GM12891 (cell line): Measurements from ENCODE around the gene ZP2.
"Not testable (repeated sequence)": the region's sequence is repeated elsewhere in the genome, so short reads cannot be mapped to it uniquely, and the experiment has no call there.

Experiments
- DNase-seq: peaks from one replicate; pipeline ENCODE4 v3.0.0; 2011; ENCODE audit warnings: low spot score; ENCODE audit not compliant: insufficient read length
- FAIRE-seq: peaks from 2 replicates; lab custom pipeline; 2011; peaks lifted over from hg19 to GRCh38; lab: Jason Lieb, UNC
- PAX5 ChIP-seq: IDR thresholded peaks from 2 replicates; pipeline ENCODE4 v1.6.1; 2011; ENCODE audit warnings: low read length, moderate library complexity, mild to moderate bottlenecking; ENCODE audit not compliant: insufficient read depth, severe bottlenecking
- POLR2A ChIP-seq: IDR thresholded peaks from 2 replicates; pipeline ENCODE4 v1.6.1; 2011; ENCODE audit warnings: low read depth, low read length, control low read depth
- POLR2AphosphoS5 ChIP-seq: IDR thresholded peaks from 2 replicates; pipeline ENCODE4 v1.6.1; 2011; ENCODE audit warnings: low read depth, low read length, control low read depth
- POU2F2 ChIP-seq: IDR thresholded peaks from 2 replicates; pipeline ENCODE4 v1.6.1; 2011; ENCODE audit warnings: low read depth, mild to moderate bottlenecking, control low read depth, low read length, moderate library complexity
- SPI1 ChIP-seq: IDR thresholded peaks from 2 replicates; pipeline ENCODE4 v1.6.1; 2011; ENCODE audit warnings: low read depth, low read length, control low read depth
- TAF1 ChIP-seq: IDR thresholded peaks from 2 replicates; pipeline ENCODE4 v1.6.1; 2011; ENCODE audit warnings: low read depth, low read length, control low read depth

Gene ZP2

DNA sequence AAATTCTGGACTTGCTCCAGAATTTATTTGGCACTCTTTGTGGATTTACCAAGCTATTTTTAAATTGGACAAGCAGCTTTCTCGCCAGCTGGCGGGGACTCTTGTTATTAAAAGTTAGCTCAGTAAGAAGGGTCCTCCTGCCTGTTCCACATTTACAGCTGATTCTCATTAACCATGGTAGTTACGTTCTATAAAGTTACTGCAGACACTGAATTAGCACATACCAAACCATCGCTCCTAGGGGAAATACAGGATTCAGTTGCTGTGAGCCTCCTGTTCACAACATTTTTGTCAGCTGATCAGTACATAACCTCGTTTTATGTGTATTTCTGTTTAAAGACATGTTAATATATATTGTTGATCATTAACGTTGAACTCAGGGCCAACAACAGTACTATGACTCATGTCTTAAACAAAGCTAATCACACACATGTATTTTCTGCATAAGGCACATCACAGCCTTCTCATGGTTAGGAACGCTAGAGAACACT is 48.7 kb downstream of the ZP2 start:
- TF ChIP-seq POLR2AphosphoS5, result no peak
- TF ChIP-seq SPI1, result no peak
- no peak for TF ChIP-seq POU2F2
- TF ChIP-seq POLR2A, result no peak
- no peak for TF ChIP-seq PAX5
- no peak for TF ChIP-seq TAF1
- DNase-seq (no peak), FAIRE-seq (no peak)

GRCh38 chr16:21161211-21161610 is 50.2 kb downstream of the ZP2 start:
- FAIRE-seq (no peak), DNase-seq (no peak)
- no peak for TF ChIP-seq SPI1
- no peak for TF ChIP-seq POLR2AphosphoS5
- TF ChIP-seq POLR2A, result no peak
- no peak for TF ChIP-seq TAF1
- no peak for TF ChIP-seq POU2F2
- TF ChIP-seq PAX5, result no peak

GRCh38 chr16:21160276-21160675 is 51.1 kb downstream of the ZP2 start:
- no peak for DNase-seq
- TF ChIP-seq SPI1 (no peak), TAF1 (no peak), POLR2AphosphoS5 (no peak), POLR2A (no peak), POU2F2 (no peak), PAX5 (no peak)
- FAIRE-seq, result no peak

GRCh38 chr16:21159281-21159951 is 52.0 kb downstream of the ZP2 start:
- DNase-seq (peak; percentile 25), FAIRE-seq (no peak)
- TF ChIP-seq TAF1, result no peak
- no peak for TF ChIP-seq POU2F2
- peak; percentile 19; the same call in 1 of the 2 replicates for TF ChIP-seq SPI1
- no peak for TF ChIP-seq POLR2AphosphoS5
- no peak for TF ChIP-seq POLR2A
- TF ChIP-seq PAX5, result no peak

- peak; percentile 81 for DNase-seq
- TF ChIP-seq TAF1 (no peak), SPI1 (no peak), PAX5 (no peak), POLR2A (no peak), POLR2AphosphoS5 (no peak), POU2F2 (no peak)
- FAIRE-seq, result peak; percentile 66
Observed at GRCh38 chr16:21158208-21159110, 52.9 kb downstream of the ZP2 start, which contains the start of gene LDAF1. LDAF1 (plus strand) TSS chr16:21158674; CDS start chr16:21161183, 2,509 bp downstream.

- DNase-seq, result no peak
- FAIRE-seq, result no peak
- no peak for TF ChIP-seq POLR2A
Observed at GRCh38 chr16:21157632-21158031, 53.7 kb downstream of the ZP2 start.

DNA sequence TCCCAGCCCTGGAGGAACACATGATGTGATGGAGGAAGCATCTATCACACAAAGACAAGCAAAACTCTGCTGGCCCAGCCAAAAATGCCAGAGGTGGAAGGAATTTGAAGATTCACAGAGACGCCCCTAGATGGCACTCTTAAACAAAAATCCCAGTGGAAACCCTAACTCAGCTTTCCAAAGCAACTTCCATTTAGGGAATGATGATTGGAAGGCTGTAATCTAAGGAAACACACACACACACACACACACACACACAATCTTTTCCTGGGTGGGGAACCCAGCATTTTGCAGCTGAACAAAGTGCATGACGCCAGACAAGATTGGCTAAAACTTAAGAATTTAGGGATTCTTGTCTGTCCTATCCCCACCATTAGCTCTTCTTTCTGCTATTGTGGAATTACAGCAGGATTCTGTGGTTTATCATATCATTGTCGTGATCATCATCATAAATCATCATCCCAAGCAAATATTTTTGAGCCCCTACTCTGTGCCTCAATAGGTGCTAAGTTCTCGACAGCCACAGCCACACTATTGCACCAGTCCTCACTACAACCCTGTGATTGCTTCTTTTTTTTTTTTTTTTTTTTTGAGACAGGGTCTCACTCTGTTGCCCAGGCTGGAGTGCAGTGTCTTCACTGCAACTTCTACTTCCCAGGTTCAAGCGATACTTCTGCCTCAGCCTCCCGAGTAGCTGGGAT is 54.5 kb downstream of the ZP2 start:
- FAIRE-seq, result no peak
- TF ChIP-seq TAF1 (no peak), POU2F2 (no peak), POLR2A (no peak), POLR2AphosphoS5 (no peak), SPI1 (no peak), PAX5 (no peak)
- DNase-seq, result peak; percentile 30

- not testable (repeated sequence) for DNase-seq, FAIRE-seq
Observed at GRCh38 chr16:21156011-21156410, 55.4 kb downstream of the ZP2 start.

DNA sequence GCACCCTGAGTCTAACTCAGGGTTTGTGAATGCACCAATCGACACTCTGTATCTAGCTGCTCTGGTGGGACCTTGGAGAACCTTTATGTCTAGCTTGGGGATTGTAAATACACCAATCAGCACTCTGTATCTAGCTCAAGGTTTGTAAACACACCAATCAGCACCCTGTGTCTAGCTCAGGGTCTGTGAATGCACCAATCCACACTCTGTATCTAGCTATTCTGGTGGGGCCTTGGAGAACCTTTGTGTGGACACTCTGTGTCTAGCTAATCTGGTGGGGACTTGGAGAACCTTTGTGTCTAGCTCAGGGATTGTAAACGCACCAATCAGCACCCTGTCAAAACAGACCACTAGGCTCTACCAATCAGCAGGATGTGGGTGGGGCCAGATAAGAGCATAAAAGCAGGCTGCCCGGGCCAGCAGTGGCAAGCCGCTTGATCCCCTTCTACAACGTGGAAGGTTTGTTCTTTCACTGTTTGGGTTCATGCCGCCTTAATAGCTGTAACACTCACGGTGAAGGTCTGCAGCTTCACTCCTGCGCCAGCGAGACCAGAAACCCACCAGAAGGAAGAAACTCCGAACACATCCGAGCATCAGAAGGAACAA is 58.1 kb downstream of the ZP2 start:
- DNase-seq, FAIRE-seq: not testable (repeated sequence)

DNA sequence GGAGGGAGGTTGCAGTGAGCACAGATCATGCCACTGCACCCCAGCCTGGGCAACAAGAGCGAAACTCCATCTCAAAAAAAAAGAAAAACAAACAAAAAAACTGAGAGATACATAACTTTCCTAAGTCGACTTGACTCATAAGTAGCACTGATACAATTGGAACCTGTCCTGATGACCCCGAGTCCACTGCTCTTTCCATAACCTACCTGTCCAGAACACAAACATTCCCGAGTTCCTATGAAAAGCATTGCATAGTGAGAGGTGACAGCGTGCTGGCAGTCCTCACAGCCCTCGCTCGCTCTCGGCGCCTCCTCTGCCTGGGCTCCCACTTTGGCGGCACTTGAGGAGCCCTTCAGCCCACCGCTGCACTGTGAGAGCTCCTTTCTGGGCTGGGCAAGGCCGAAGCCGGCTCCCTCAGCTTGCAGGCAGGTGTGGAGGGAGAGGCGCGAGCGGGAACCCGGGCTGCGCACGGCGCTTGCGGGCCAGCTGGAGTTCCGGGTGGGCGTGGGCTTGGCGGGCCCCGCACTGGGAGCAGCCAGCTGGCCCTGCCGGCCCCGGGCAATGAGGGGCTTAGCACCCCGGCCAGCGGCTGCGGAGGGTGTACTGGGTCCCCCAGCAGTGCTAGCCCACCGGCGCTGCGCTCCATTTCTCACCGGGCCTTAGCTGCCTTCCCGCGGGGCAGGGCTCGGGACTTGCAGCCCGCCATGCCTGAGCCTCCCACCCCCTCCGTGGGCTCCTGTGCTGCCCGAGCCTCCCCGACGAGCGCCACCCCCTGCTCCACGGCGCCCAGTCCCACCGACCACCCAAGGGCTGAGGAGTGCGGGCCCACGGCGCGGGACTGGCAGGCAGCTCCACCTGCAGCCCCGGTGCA is 59.0 kb downstream of the ZP2 start:
- not testable (repeated sequence) for DNase-seq, FAIRE-seq
